Activated naive CD4-positive, alpha-beta T cell treated with anti-CD3 and anti-CD28 coated beads for 36 hours (primary cell): ENCODE data around the gene MDP1. TPM values are rescaled to one million over a fixed set of nuclear protein-coding genes. Genes with fewer than 3 reads are reported as not detected.
"Not testable (repeated sequence)": the region's sequence is repeated elsewhere in the genome, so short reads cannot be mapped to it uniquely, and the experiment has no call there.

Source experiments
- CTCF ChIA-PET: fragments of 350-600 bp; sonication (Branson Sonifier 250); formaldehyde crosslinking; loops from one replicate; lab custom pipeline; 2021; ENCODE audit warnings: antibody characterized with exemption; lab: Charles Lee
- DNase-seq: peaks from one replicate; pipeline ENCODE4 v3.0.0-alpha.2; 2020
- H3K27ac Mint-ChIP-seq: one replicate; pipeline ENCODE4 v1.8.0; 2021; ENCODE audit warnings: mild to moderate bottlenecking, mixed read lengths
- H3K27me3 Mint-ChIP-seq: one replicate; pipeline ENCODE4 v1.8.0; 2021; ENCODE audit warnings: low read depth, mixed read lengths
- H3K36me3 Mint-ChIP-seq: one replicate; pipeline ENCODE4 v1.8.0; 2021; ENCODE audit warnings: low read depth, mixed read lengths
- H3K4me1 Mint-ChIP-seq: one replicate; pipeline ENCODE4 v1.8.0; 2021; ENCODE audit warnings: low read depth, mixed read lengths
- H3K4me3 Mint-ChIP-seq: one replicate; pipeline ENCODE4 v1.8.0; 2021; ENCODE audit warnings: mild to moderate bottlenecking, moderate library complexity, mixed read lengths
- H3K9me3 Mint-ChIP-seq: one replicate; pipeline ENCODE4 v1.8.0; 2021; ENCODE audit warnings: mixed read lengths
- intact Hi-C: fragments of 100-400 bp; cut with micrococcal nuclease; formaldehyde crosslinking; loops from one replicate; pipeline ENCODE4 v1.15.1; 2023
- total RNA-seq, 2 experiments: library from RNA; stranded (reverse); gene quantifications; one replicate each; pipeline ENCODE4 v1.2.3, GENCODE V29; 2021

The MDP1 gene
- total RNA-seq, 2 experiments from 2014 or later = 10.2 to 13.6 TPM

DNA sequence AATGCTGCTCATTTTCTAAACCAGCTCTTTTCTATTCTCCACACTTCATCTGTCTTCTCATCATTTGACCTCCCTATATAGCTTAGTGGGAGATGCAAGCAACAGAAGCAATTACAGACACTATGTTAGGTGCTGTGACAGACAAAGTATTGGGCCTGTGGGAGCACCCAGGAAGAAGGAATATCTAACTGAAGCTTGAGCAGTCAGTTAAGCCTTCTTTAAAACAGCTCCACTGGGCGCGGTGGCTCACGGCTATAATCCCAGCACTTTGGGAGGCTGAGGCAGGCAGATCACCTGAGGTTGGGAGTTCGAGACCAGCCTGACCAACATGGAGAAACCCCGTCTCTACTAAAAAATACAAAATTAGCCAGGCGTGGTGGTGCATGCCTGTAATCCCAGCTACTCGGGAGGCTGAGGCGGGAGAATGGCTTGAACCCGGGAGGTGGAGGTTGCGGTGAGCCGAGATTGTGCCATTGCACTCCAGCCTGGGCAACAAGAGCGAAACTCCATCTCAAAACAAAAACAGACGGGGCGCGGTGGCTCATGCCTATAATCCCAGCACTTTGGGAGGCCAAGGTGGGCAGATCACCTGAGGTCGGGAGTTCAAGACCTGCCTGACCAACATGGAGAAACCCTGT is 12.5 kb downstream of the MDP1 start:
- H3K9me3 Mint-ChIP-seq, DNase-seq, H3K27me3 Mint-ChIP-seq, H3K4me3 Mint-ChIP-seq, intact Hi-C loops, H3K27ac Mint-ChIP-seq: not testable (repeated sequence)
- Mint-ChIP-seq H3K36me3 (peaks cover 66% of the 10 kb centered on the region), H3K4me1 (peaks cover 30% of the 10 kb centered on the region)
- CTCF ChIA-PET = interaction anchor here (0.7 kb wide), 1 partner anchor 39 kb away, joined by 3 read pairs; the partner anchor contains the start of gene TINF2

DNA sequence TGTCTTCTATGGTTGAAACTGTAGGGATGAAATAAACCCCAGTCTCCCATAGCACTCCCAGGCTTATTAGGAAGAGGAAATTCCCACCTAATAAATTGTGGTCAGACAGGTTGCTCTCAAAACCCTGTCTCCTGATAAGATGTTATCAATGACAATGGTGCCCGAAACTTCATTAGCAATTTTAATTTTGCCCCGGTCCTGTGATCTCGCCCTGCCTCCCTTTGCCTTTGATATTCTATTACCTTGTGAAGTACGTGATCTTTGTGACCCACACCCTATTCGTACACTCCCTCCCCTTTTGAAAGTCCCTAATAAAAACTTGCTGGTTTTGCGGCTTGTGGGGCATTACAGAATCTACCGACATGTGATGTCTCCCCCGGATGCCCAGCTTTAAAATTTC is 13.3 kb downstream of the MDP1 start:
- DNase-seq, H3K9me3 Mint-ChIP-seq, intact Hi-C loops, H3K27ac Mint-ChIP-seq, H3K4me3 Mint-ChIP-seq, H3K27me3 Mint-ChIP-seq: not testable (repeated sequence)
- peaks cover 32% of the 10 kb centered on the region for H3K4me1 Mint-ChIP-seq
- CTCF ChIA-PET = interaction anchor here (0.7 kb wide), 1 partner anchor 40 kb away, joined by 3 read pairs; the partner anchor contains the start of gene TINF2
- peaks cover 60% of the 10 kb centered on the region for H3K36me3 Mint-ChIP-seq

DNA sequence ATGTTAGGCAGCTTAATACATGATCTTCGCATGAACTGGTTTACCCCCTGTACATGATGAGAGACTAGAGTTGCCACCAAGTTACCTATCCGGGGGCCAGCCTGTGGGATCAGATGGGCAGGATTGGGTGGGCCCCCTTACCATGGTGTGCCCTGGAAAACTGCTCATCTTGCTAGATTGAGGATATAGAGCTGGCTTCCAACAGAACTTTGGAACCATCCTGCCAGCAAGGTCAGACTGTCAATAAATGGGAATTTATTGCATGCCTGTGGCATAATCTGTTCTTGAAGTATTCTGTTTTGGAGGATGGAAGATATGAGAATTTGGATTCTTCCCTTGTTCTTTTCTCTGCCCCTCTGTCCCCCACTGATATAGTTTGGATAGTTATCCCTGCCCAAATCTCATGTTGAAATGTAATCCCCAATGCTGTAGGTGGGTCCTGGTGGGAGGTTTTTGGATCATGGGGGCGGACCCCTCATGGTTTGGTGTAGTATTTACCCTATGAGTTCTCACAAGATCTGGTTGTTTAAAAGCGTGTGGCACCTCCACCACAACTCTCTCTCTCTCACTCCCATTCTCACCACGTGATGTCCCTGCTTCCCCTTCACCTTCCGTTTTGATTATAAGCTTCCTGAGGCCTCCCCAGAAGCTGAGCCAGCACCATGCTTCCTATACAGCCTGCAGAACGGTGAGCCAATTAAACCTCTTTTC is 16.9 kb downstream of the MDP1 start:
- peaks cover 44% of the 10 kb centered on the region for H3K36me3 Mint-ChIP-seq
- CTCF ChIA-PET = interaction anchor here (0.6 kb wide), 1 partner anchor 134 kb away, joined by 3 read pairs; no protein-coding TSS in a partner anchor
- no peaks in the 10 kb centered on the region for H3K27me3 Mint-ChIP-seq
- H3K9me3 Mint-ChIP-seq = peaks cover 7% of the 10 kb centered on the region
- no peak for DNase-seq
- H3K27ac Mint-ChIP-seq = no peak overlapping the region
- intact Hi-C loops = no loop called here
- no peak overlapping the region for H3K4me3 Mint-ChIP-seq
- H3K4me1 Mint-ChIP-seq = peaks cover 44% of the 10 kb centered on the region

DNA sequence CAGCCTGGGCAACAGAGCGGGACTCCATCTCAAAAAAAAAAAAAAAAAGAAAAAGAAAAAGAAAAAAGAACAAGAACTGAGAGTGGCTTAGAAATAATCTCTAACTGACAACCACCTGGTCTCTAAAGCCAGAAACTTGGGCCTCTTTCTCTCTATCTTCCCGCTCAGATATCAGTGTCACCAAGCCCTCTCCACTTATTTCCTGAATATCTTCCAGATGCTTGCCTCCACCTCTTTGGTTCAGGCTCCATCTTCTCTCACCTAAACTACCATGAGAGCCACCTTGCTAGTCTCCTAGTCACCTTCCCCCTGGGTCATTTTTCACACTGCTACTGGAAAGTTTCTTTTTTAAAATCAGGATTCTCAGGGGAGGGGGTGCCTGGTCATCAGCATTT is 18.8 kb downstream of the MDP1 start:
- intact Hi-C loops = no loop called here
- Mint-ChIP-seq H3K27me3 (no peaks in the 10 kb centered on the region), H3K4me1 (peaks cover 53% of the 10 kb centered on the region), H3K27ac (no peak overlapping the region), H3K36me3 (peaks cover 41% of the 10 kb centered on the region), H3K9me3 (no peaks in the 10 kb centered on the region), H3K4me3 (peak overlapping the region; percentile 96)
- CTCF ChIA-PET = interaction anchor here (0.7 kb wide), 1 partner anchor 260 kb away, joined by 3 read pairs; no protein-coding TSS in a partner anchor
- no peak for DNase-seq

DNA sequence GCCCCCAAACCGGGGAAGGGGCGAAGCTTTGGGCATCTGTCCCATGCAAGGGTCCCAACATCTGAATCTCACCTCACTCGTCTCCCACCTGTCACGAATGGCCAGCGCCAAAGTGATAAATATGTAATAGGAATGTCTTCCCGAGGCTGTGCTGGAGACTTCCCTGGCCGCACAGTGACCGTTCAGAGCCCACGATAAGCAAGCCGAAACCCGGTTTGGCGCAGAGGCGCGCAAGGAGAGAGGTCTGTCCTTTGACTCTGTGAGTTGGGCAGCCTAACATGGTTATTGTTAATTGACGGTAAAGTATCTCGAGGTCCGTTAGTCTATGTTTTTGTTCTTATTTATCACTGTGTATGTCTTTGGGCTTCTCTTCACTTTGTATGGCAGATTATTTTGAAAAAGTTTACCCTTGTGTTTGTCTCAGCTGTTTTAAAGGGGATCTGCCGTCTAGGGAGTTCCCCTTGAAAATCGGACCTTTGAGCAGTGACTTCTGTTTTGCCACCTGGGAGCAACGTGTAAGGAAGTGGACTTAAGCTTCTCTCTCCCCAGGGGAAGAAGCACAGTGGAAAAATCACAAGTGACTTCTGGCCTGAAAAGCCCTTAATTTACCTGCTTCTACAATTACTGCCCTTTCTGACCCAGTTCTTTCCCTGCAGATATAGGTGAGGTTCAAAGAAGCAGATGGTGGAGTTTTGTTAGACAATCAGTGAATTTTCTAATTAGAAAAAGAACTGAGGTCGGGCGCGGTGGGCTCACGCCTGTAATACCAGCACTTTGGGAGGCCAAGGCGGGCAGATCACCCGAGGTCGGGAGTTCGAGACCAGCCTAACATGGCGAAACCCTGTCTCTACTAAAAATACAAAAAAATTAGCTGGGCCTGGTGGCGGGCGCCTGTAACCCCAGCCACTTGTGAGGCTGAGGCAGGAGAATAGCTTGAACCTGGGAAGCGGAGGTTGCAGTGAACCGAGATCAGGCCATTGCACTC is 19.5 kb downstream of the MDP1 start:
- CTCF ChIA-PET = interaction anchor here (0.7 to 2.8 kb wide), 6 partner anchors 17 to 260 kb away, joined by 3 to 10 read pairs (median 4); partner anchors contain the start of genes CHMP4A and TINF2
- DNase-seq = no peak
- no peaks in the 10 kb centered on the region for H3K27me3 Mint-ChIP-seq
- no peaks in the 10 kb centered on the region for H3K9me3 Mint-ChIP-seq
- H3K4me1 Mint-ChIP-seq = peaks cover 55% of the 10 kb centered on the region
- peak overlapping the region; percentile 93 for H3K27ac Mint-ChIP-seq
- H3K36me3 Mint-ChIP-seq = peaks cover 36% of the 10 kb centered on the region
- H3K4me3 Mint-ChIP-seq = peak overlapping the region; percentile 96
- intact Hi-C loops = no loop called here

DNA sequence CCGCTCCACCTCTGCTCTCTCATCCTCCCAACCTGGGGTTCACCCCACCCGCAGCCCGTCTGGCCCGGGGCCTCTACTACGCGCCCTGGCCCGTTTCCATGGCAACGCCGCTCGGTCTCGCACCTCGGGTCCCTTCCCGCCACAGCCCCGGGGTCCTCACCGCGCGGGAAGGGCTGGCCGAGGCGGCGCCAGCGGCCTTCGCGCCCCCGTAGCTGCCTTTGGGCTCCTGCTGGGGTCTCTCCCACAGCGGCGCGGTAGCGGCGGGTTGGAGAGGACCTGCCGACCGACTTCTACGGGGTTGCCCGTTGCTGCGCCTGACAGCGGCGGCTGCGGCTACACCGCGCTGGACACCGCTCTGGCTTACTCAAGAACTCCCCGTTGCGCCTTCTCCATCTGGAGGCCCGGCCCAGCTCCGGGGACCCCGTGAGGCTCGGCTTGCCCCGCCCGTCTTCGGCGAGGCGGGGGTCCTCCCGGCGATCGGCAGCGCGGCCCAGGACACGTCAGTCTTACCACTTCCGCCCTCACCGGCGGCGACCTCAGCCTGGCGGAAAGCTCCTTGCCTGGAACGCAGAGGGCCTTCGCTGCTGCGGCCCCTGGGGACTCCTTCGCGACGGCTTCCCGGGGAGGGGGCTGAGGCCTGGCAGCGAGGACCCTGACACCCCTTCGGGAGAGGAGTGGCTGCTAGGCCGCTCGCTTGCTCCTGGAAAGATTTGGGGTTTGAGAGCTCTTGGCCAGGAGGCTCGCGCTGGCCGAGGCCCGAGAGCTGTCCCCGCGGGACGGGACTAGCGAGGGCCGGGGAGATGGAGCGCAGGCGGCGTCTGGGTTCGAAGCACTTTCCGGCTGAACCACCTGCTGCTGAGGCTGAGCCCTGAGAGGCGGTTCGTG is 20.4 kb downstream of the MDP1 start, which contains the start of gene TM9SF1:
Gene TM9SF1 (minus strand): TSS at position 256 of the 885 bp plus-strand sequence. CDS start 422 bp downstream, outside the sequence.
- Mint-ChIP-seq H3K36me3 (peaks cover 31% of the 10 kb centered on the region), H3K4me1 (peaks cover 56% of the 10 kb centered on the region), H3K9me3 (no peaks in the 10 kb centered on the region), H3K27ac (peak within 1 kb of the TSS; percentile 93), H3K4me3 (peak within 1 kb of the TSS; percentile 96), H3K27me3 (no peaks in the 10 kb centered on the region)
- peak; percentile 89 for DNase-seq
- CTCF ChIA-PET = interaction anchor here (0.7 to 2.8 kb wide), 8 partner anchors 18 to 236 kb away, joined by 3 to 10 read pairs (median 3); partner anchors contain the start of genes CHMP4A, CIDEB and TINF2
- intact Hi-C loops = loop anchor here (1.0 kb wide), 9 partner anchors 18 to 102 kb away; partner anchors contain the start of genes CHMP4A, EMC9, GMPR2 and IRF9

DNA sequence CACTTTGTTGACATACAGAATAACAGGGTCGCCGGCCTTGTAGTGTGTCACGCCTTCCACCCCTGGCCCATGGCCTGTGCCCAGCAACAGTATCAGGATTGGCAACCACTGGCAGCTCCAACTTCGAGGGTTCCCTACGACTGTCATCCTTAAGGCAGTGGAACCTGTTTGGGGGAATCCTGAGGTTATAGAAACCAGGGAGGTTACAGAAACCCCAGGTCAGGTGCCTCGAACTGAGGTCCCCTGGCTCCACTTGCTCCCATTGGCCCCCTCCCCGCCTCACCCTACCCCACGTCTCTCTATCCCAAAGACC is 21.0 kb downstream of the MDP1 start:
- Mint-ChIP-seq H3K27ac (peak overlapping the region; percentile 93), H3K36me3 (peaks cover 30% of the 10 kb centered on the region), H3K4me1 (peaks cover 58% of the 10 kb centered on the region), H3K27me3 (no peaks in the 10 kb centered on the region), H3K4me3 (peak overlapping the region; percentile 96), H3K9me3 (no peaks in the 10 kb centered on the region)
- DNase-seq = no peak
- intact Hi-C loops = loop anchor here (1.0 kb wide), 9 partner anchors 18 to 102 kb away; partner anchors contain the start of genes CHMP4A, EMC9, GMPR2 and IRF9
- CTCF ChIA-PET = interaction anchor here (0.6 to 2.8 kb wide), 7 partner anchors 18 to 237 kb away, joined by 3 to 10 read pairs (median 4); partner anchors contain the start of genes CHMP4A, CIDEB and TINF2

DNA sequence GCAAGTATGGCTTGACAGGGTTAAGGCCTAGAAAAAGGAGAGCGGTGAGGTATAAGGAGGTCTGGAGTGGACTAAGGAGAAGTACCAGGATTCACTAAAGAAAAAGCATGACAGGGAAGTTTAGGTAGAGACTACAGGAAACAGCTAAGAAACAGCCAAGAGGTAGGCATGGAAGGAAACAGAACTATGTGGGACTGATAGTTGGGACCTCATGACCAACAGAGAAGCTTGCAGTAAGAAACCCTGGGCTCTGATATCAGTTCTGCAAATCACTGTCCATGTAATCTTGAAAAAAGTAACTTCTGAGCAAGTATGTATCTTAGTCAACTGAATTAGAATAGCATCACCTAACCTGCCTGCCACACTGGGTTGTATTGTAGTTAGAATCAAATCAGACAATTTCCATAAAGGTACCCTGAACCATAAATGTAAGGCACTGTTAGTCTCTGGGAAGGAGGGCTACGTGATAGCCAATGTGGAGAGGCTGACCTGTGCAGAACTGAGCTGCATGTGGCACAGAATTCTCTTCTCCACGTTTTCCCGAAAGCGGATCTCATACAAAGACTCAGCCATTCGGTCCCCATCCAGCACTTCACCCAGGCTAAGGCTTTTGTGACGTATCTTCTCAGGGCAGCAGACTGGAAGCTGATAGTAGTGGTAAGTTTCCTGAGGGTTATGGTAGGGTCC is 21.5 kb downstream of the MDP1 start:
- Mint-ChIP-seq H3K36me3 (peaks cover 30% of the 10 kb centered on the region), H3K27me3 (no peaks in the 10 kb centered on the region), H3K27ac (peak overlapping the region; percentile 93), H3K4me1 (peaks cover 57% of the 10 kb centered on the region), H3K9me3 (no peaks in the 10 kb centered on the region), H3K4me3 (peak overlapping the region; percentile 96)
- intact Hi-C loops = no loop called here
- CTCF ChIA-PET = interaction anchor here (0.6 to 2.8 kb wide), 6 partner anchors 48 to 237 kb away, joined by 3 to 10 read pairs (median 4); partner anchors contain the start of genes CIDEB and TINF2
- DNase-seq = no peak

DNA sequence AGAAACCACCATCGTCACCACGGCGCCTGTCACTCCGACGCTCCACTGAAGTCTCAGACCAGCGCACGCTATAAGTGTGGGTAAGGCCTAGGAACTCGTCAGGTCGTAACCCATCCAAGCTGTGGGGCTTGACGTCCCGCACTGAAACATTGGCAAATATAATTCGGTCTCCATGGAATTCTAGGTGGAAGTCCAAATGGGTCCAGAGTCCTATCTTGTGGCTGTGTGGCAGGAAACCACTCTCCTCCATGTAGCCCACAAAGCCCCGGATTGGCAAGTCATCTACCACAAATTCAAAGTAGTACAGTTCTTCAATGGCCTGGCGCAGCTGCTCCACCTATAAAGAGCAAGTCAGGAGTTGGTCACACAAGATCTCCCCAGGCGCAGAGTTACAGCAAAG is 22.9 kb downstream of the MDP1 start:
- Mint-ChIP-seq H3K27ac (no peak overlapping the region), H3K27me3 (no peaks in the 10 kb centered on the region), H3K36me3 (peaks cover 22% of the 10 kb centered on the region), H3K4me3 (no peak overlapping the region), H3K4me1 (peaks cover 54% of the 10 kb centered on the region), H3K9me3 (no peaks in the 10 kb centered on the region)
- no peak for DNase-seq
- intact Hi-C loops = no loop called here
- CTCF ChIA-PET = interaction anchor here (0.5 to 2.3 kb wide), 2 partner anchors 70 to 104 kb away, joined by 3 to 5 read pairs; no protein-coding TSS in a partner anchor

DNA sequence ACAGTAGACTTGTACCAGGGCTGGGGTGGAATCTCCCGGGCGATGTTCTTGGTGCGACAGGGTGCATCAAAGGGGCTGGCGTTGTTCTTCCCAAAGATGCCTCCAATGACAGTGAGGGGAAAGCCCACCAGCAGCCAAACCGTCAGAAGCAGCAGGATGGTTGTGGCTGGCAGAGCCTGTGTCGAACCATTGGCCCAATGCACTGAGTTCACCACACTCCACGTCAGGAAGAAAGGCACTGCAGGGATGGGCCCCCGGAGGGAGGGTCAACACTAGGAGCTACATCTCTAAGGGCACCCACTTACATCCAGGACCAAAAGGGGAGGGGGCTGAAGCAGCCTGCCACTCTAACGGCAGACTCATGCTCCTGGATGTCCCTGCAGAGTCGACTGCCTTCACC is 25.4 kb downstream of the MDP1 start:
- Mint-ChIP-seq H3K4me3 (no peak overlapping the region), H3K9me3 (no peaks in the 10 kb centered on the region), H3K36me3 (peaks cover 16% of the 10 kb centered on the region), H3K4me1 (peaks cover 59% of the 10 kb centered on the region), H3K27ac (no peak overlapping the region), H3K27me3 (no peaks in the 10 kb centered on the region)
- intact Hi-C loops = no loop called here
- no peak for DNase-seq
- CTCF ChIA-PET = interaction anchor here (0.7 to 1.0 kb wide), 2 partner anchors 10 to 98 kb away, joined by 3 read pairs; no protein-coding TSS in a partner anchor
